ENCODE data around the gene CHST9. TPM values are rescaled to one million over a fixed set of nuclear protein-coding genes. Genes with fewer than 3 reads are reported as not detected.

The CHST9 gene
- total RNA-seq, 1 experiment from 2014 or later, result 3.5 TPM

DNA sequence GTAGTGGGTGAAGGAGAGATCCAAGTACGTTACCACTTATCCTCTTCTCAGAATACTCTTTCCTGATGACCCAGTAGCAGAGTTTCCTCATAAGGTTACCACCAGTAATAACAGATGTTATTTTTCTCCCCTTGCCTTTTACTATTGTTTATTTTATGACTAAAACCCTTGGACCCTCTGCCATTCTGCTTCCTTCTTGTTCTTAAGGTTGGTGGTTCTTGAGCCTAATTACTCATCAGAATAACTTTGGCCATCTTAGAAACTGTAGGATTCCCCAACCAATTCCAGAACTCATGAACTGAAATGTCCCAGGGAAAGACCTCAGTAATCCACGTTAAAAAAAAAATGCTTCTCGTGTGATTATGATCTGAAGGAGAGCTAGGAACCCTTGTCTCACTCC lies 64.9 kb downstream of the CHST9 start:
- H3K79me1 ChIP-seq (ENCODE audit: insufficient read depth, low read depth, low read length, poor library complexity, severe bottlenecking), result no peaks in the 10 kb centered on the region
- no peak overlapping the region for H3K4me2 ChIP-seq (ENCODE audit: insufficient read depth, insufficient read length, low read length)
- no peak overlapping the region for H3K14ac ChIP-seq (ENCODE audit: insufficient read depth, low read length)
- H4K5ac ChIP-seq (ENCODE audit: insufficient read length, low read depth, low read length), result no peak overlapping the region
- Mint-ChIP-seq H3K27ac (no peak overlapping the region), H3K27me3 (ENCODE audit: low read depth) (no peaks in the 10 kb centered on the region), H3K9me3 (no peaks in the 10 kb centered on the region; a peak in 1 of 5 replicates), H3K4me1 (peaks cover 22 to 24% of the 10 kb centered on the region in 2 experiments), H3K36me3 (ENCODE audit: insufficient read depth in 1 of 3, low read depth in 3 of 3) (peaks cover 0 to 5% (median 0%) of the 10 kb centered on the region in 3 experiments; a peak in 3 of 7 replicates), H3K4me3 (no peak overlapping the region)
- TF ChIP-seq, protein P1, sequence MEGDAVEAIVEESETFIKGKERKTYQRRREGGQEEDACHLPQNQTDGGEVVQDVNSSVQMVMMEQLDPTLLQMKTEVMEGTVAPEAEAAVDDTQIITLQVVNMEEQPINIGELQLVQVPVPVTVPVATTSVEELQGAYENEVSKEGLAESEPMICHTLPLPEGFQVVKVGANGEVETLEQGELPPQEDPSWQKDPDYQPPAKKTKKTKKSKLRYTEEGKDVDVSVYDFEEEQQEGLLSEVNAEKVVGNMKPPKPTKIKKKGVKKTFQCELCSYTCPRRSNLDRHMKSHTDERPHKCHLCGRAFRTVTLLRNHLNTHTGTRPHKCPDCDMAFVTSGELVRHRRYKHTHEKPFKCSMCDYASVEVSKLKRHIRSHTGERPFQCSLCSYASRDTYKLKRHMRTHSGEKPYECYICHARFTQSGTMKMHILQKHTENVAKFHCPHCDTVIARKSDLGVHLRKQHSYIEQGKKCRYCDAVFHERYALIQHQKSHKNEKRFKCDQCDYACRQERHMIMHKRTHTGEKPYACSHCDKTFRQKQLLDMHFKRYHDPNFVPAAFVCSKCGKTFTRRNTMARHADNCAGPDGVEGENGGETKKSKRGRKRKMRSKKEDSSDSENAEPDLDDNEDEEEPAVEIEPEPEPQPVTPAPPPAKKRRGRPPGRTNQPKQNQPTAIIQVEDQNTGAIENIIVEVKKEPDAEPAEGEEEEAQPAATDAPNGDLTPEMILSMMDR (conservative IDR thresholded peaks at IDR 0.05), result no peak
- DNase-seq, result no peak
- no peak overlapping the region for H2AFZ ChIP-seq (ENCODE audit: low read length)
- H4K8ac ChIP-seq (replicated peaks; ENCODE audit: insufficient read length, low read depth, low read length), result no peak overlapping the region
- no peaks in the 10 kb centered on the region for H3K27me3 ChIP-seq (ENCODE audit: insufficient read depth, low read length)
- no peak overlapping the region for H3K23ac ChIP-seq (ENCODE audit: insufficient read length, low read depth, low read length)
- H3K27ac ChIP-seq (ENCODE audit: insufficient read length, low read depth, low read length), result no peak overlapping the region
- no peaks in the 10 kb centered on the region for H3K23me2 ChIP-seq (ENCODE audit: insufficient read length, low read depth, low read length, poor library complexity, severe bottlenecking)
- H3K56ac ChIP-seq (ENCODE audit: insufficient read length, low read depth, low read length), result no peak overlapping the region
- no peak overlapping the region for H3T11ph ChIP-seq (ENCODE audit: low read length)
- H2BK120ac ChIP-seq (ENCODE audit: low read depth, low read length, poor library complexity, severe bottlenecking), result no peak overlapping the region
- no peaks in the 10 kb centered on the region for H3K79me2 ChIP-seq (ENCODE audit: insufficient read depth, low read length)
- H2BK12ac ChIP-seq (ENCODE audit: insufficient read length, low read depth, low read length), result no peak overlapping the region
- no peak overlapping the region for H3K9ac ChIP-seq (ENCODE audit: extremely low read depth, insufficient read length, low read length)
- no peak overlapping the region for H3K4ac ChIP-seq (ENCODE audit: low read depth, low read length)
- no peak overlapping the region for H3K18ac ChIP-seq (ENCODE audit: insufficient read length, low read depth, low read length)
- H3K4me1 ChIP-seq (ENCODE audit: insufficient read depth, low read length), result peaks cover 10% of the 10 kb centered on the region; the same call in 1 of the 2 replicates
- no peak overlapping the region for H2AK5ac ChIP-seq (ENCODE audit: insufficient read length, low read length)
- H4K20me1 ChIP-seq (ENCODE audit: control insufficient read depth, insufficient read depth, insufficient read length), result no peaks in the 10 kb centered on the region
- H2BK15ac ChIP-seq (ENCODE audit: low read depth, low read length), result no peak overlapping the region
- no CpG with 5 or more reads among the region's 3 CpGs for WGBS (ENCODE audit: extremely low coverage, insufficient read length, low lambda C conversion rate)
- H2BK5ac ChIP-seq (ENCODE audit: insufficient read length, low read length), result no peak overlapping the region
- no peaks in the 10 kb centered on the region for H3K9me3 ChIP-seq (ENCODE audit: control insufficient read depth, low read depth, low read length)
- no peak overlapping the region for H4K91ac ChIP-seq (ENCODE audit: insufficient read length, low read depth, low read length)
- H2BK20ac ChIP-seq (ENCODE audit: low read depth, low read length, poor library complexity, severe bottlenecking), result no peak overlapping the region

All from H9 (cell line).